Measurements from ENCODE around the gene NTN5. TPM values are rescaled to one million over a fixed set of nuclear protein-coding genes. Genes with fewer than 3 reads are reported as not detected.
"Not testable (repeated sequence)": the region's sequence is repeated elsewhere in the genome, so short reads cannot be mapped to it uniquely, and the experiment has no call there.

The NTN5 gene
- total RNA-seq, 1 experiment from 2014 or later, result 0.57 TPM

DNA sequence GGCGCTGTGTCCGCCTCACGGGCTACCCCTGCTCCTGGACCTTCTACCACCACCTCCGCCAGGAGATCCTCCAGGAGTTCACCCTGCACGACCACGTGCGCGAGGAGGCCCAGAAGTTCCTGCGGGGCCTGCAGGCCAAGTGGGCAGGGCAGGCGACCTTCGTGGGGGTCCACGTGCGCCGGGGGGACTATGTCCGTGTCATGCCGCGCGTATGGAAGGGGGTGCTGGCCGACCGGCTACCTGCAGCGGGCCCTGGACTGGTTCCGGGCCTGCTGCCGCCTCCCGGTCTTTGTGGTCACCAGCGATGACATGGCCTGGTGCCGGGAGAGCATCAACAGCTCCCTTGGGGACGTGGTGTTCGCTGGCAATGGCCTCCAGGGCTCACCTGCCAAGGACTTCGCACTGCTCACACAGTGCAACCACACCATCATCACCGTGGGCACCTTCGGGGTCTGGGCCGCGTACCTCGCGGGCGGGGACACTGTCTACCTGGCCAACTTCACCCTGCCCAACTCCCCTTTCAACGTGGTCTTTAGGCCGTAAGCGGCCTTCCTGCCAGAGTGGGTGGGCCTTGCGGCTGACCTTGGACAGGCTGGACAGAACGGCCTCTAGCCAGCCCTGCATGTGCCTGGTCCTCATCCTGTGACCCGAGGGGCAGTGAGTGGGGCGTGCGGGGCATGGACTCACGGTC lies 7.8 kb upstream of the NTN5 start:
- Mint-ChIP-seq H3K4me3 (ENCODE audit: low read depth, unreplicated experiment) (no peak overlapping the region), H3K4me1 (ENCODE audit: low read depth, unreplicated experiment) (peaks cover 31% of the 10 kb centered on the region), H3K36me3 (ENCODE audit: insufficient read depth, unreplicated experiment) (no peaks in the 10 kb centered on the region), H3K9me3 (ENCODE audit: low read depth, unreplicated experiment) (no peaks in the 10 kb centered on the region), H3K27me3 (ENCODE audit: unreplicated experiment) (no peaks in the 10 kb centered on the region), H3K27ac (ENCODE audit: unreplicated experiment) (no peak overlapping the region)
- intact Hi-C loops (cut with micrococcal nuclease; ENCODE audit: unreplicated experiment), result no loop called here
- TF ChIP-seq, protein P1, sequence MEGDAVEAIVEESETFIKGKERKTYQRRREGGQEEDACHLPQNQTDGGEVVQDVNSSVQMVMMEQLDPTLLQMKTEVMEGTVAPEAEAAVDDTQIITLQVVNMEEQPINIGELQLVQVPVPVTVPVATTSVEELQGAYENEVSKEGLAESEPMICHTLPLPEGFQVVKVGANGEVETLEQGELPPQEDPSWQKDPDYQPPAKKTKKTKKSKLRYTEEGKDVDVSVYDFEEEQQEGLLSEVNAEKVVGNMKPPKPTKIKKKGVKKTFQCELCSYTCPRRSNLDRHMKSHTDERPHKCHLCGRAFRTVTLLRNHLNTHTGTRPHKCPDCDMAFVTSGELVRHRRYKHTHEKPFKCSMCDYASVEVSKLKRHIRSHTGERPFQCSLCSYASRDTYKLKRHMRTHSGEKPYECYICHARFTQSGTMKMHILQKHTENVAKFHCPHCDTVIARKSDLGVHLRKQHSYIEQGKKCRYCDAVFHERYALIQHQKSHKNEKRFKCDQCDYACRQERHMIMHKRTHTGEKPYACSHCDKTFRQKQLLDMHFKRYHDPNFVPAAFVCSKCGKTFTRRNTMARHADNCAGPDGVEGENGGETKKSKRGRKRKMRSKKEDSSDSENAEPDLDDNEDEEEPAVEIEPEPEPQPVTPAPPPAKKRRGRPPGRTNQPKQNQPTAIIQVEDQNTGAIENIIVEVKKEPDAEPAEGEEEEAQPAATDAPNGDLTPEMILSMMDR (IDR thresholded peaks at IDR 0.05; ENCODE audit: unreplicated experiment), result no peak
- no peak for DNase-seq
- BruUV-seq (replicated peaks), result no TSS peak
- CTCF ChIA-PET, result interaction anchor here (0.7 kb wide), 1 partner anchor 15 kb away, joined by 3 read pairs; the partner anchor contains the start of gene FUT2

DNA sequence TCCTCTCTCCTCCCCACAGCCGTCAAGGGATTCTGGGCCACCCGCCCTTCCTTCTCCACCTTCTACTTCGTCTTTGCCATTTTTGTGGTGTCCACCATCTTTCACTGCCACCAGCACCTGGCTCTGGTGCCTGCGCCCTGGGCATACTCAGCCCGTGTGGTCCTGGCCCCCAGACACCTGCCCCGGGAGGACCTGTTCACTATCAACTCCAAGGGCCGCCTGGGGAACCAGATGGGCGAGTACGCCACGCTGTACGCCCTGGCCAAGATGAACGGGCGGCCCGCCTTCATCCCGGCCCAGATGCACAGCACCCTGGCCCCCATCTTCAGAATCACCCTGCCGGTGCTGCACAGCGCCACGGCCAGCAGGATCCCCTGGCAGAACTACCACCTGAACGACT lies 7.2 kb upstream of the NTN5 start:
- H3K4me3 Mint-ChIP-seq (ENCODE audit: low read depth, unreplicated experiment); H3K9me3 Mint-ChIP-seq (ENCODE audit: low read depth, unreplicated experiment): not testable (repeated sequence)

DNA sequence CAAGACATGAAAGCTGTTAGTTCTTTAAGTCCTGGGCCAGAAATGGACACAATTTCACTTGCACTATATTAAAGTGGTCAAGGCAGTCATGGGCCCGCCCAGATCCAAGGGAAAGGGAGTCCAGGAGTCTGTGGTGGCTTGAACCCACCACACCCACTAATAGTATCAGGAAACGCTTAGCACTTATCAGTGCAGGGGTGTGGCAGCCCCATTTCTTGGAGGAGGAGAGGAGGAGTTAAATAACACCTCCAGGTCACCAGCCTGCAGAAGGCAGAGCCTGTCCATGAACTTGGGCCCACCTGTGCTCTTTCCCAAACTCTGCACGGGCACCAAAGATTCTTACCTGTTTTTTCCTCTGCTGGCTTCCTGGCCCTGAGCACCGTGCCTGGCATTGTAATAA lies 5.4 kb upstream of the NTN5 start:
- Mint-ChIP-seq H3K4me1 (ENCODE audit: low read depth, unreplicated experiment) (peaks cover 25% of the 10 kb centered on the region), H3K4me3 (ENCODE audit: low read depth, unreplicated experiment) (no peak overlapping the region), H3K36me3 (ENCODE audit: insufficient read depth, unreplicated experiment) (peaks cover 5% of the 10 kb centered on the region), H3K9me3 (ENCODE audit: low read depth, unreplicated experiment) (no peaks in the 10 kb centered on the region), H3K27ac (ENCODE audit: unreplicated experiment) (no peak overlapping the region), H3K27me3 (ENCODE audit: unreplicated experiment) (no peaks in the 10 kb centered on the region)
- TF ChIP-seq, protein P1 (IDR thresholded peaks at IDR 0.05; ENCODE audit: unreplicated experiment), result no peak
- DNase-seq, result peak; percentile 55
- BruUV-seq (replicated peaks), result no TSS peak
- intact Hi-C loops (cut with micrococcal nuclease; ENCODE audit: unreplicated experiment), result loop anchor here (5.0 kb wide), 1 partner anchor 59 kb away; no protein-coding TSS in a partner anchor
- CTCF ChIA-PET, result interaction anchor here (0.6 to 1.0 kb wide), 4 partner anchors 23 to 88 kb away, joined by 3 to 4 read pairs (median 4); no protein-coding TSS in a partner anchor

More for the DNA sequence above, 7.2 kb upstream of the NTN5 start:
- H3K27ac Mint-ChIP-seq (ENCODE audit: unreplicated experiment); DNase-seq; H3K27me3 Mint-ChIP-seq (ENCODE audit: unreplicated experiment); H3K36me3 Mint-ChIP-seq (ENCODE audit: insufficient read depth, unreplicated experiment); BruUV-seq (replicated peaks); intact Hi-C loops (cut with micrococcal nuclease; ENCODE audit: unreplicated experiment); CTCF ChIA-PET: not testable (repeated sequence)
- H3K4me1 Mint-ChIP-seq (ENCODE audit: low read depth, unreplicated experiment), result peaks cover 25% of the 10 kb centered on the region

DNA sequence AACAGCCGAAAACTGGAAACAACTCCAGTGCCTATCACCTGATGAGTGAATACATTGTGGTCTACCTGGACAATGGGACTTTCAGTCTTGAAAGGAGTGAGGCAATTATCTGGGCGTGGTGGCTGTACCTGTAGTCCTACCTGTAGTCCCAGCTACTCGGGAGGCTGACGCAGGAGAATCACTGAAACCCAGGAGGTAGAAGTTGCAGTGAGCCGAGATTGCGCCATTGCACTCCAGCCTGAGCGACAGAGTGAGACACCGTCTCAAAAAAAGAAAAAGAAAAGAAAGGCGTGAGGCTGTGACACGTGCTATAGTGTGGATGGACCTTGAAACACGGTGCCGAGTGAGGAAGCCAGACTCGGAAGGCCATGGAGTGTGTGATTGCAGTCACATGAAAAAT lies 4.1 kb upstream of the NTN5 start:
- CTCF ChIA-PET, result interaction anchor here (0.6 to 2.7 kb wide), 4 partner anchors 19 to 1597 kb away, joined by 3 to 15 read pairs (median 4); partner anchors contain the start of gene FUT2
- Mint-ChIP-seq H3K4me3 (ENCODE audit: low read depth, unreplicated experiment) (no peak overlapping the region), H3K27ac (ENCODE audit: unreplicated experiment) (peak overlapping the region; percentile 14), H3K27me3 (ENCODE audit: unreplicated experiment) (no peaks in the 10 kb centered on the region), H3K9me3 (ENCODE audit: low read depth, unreplicated experiment) (no peaks in the 10 kb centered on the region), H3K4me1 (ENCODE audit: low read depth, unreplicated experiment) (peaks cover 25% of the 10 kb centered on the region), H3K36me3 (ENCODE audit: insufficient read depth, unreplicated experiment) (peaks cover 5% of the 10 kb centered on the region)
- intact Hi-C loops (cut with micrococcal nuclease; ENCODE audit: unreplicated experiment), result loop anchor here (5.0 kb wide), 1 partner anchor 60 kb away; no protein-coding TSS in a partner anchor
- TF ChIP-seq, protein P1 (IDR thresholded peaks at IDR 0.05; ENCODE audit: unreplicated experiment), result no peak
- BruUV-seq (replicated peaks), result no TSS peak
- DNase-seq, result peak; percentile 58

DNA sequence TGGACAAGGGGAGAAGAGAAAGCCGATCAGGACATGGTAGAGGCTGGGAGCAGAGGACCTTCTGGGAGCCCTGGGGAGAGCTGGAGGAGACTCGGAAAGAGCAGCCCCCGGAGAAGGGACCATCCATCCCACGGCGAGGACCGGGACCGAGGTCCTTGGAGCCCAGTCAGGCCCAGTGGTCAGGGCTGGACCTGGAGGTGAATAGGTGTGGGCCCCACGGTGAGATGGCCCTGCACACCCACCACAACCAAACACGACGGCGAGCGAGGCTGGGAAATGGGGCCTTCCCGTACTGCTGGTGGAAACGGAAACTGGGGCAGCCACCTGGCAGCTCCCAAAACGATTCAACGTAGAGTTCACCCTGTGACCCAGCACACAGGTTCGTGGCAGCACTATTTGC lies 3.7 kb upstream of the NTN5 start:
- H3K36me3 Mint-ChIP-seq (ENCODE audit: insufficient read depth, unreplicated experiment), result peaks cover 5% of the 10 kb centered on the region
- TF ChIP-seq, protein P1 (IDR thresholded peaks at IDR 0.05; ENCODE audit: unreplicated experiment), result no peak
- no TSS peak for BruUV-seq (replicated peaks)
- no peak for DNase-seq
- H3K4me3 Mint-ChIP-seq (ENCODE audit: low read depth, unreplicated experiment), result no peak overlapping the region
- H3K9me3 Mint-ChIP-seq (ENCODE audit: low read depth, unreplicated experiment), result no peaks in the 10 kb centered on the region
- intact Hi-C loops (cut with micrococcal nuclease; ENCODE audit: unreplicated experiment), result loop anchor here (5.0 kb wide), 1 partner anchor 61 kb away; no protein-coding TSS in a partner anchor
- H3K4me1 Mint-ChIP-seq (ENCODE audit: low read depth, unreplicated experiment), result peaks cover 25% of the 10 kb centered on the region
- CTCF ChIA-PET, result interaction anchor here (0.6 to 2.7 kb wide), 4 partner anchors 19 to 1597 kb away, joined by 3 to 15 read pairs (median 4); partner anchors contain the start of gene FUT2
- no peak overlapping the region for H3K27ac Mint-ChIP-seq (ENCODE audit: unreplicated experiment)
- H3K27me3 Mint-ChIP-seq (ENCODE audit: unreplicated experiment), result no peaks in the 10 kb centered on the region

All from Calu3 (cell line).